Erythroblast (primary cell): ENCODE results near the gene PRRX2.

Experiments used
- DNase-seq, 2 experiments: peaks; one replicate each; lab custom pipeline; 2025; lab: John Stamatoyannopoulos, UW
- GATA1 ChIP-seq: IDR thresholded peaks from 2 replicates; pipeline ENCODE4 v1.6.1; 2011; ENCODE audit warnings: low read depth, mild to moderate bottlenecking, control low read depth, low read length, moderate library complexity
- POLR2A ChIP-seq: IDR thresholded peaks from 2 replicates; pipeline ENCODE4 v1.6.1; 2011; ENCODE audit warnings: mild to moderate bottlenecking, low read length

The PRRX2 gene

GRCh38 chr9:129704807-129705206, 39.4 kb downstream of the PRRX2 start:
- no peak for DNase-seq
- TF ChIP-seq POLR2A, result no peak
- TF ChIP-seq GATA1, result no peak

GRCh38 chr9:129708793-129709192, 43.3 kb downstream of the PRRX2 start:
- no peak for DNase-seq
- TF ChIP-seq GATA1 (no peak), POLR2A (no peak)

- TF ChIP-seq GATA1 (no peak), POLR2A (no peak)
- DNase-seq, result no peak
Measured at GRCh38 chr9:129709438-129710168, 44.2 kb downstream of the PRRX2 start.

GRCh38 chr9:129710169-129710453, 44.7 kb downstream of the PRRX2 start:
- no peak for DNase-seq
- no peak for TF ChIP-seq POLR2A
- TF ChIP-seq GATA1, result no peak

GRCh38 chr9:129712634-129713401, 47.4 kb downstream of the PRRX2 start:
- no peak for DNase-seq
- TF ChIP-seq POLR2A (no peak), GATA1 (no peak)

- DNase-seq, result no peak
- TF ChIP-seq POLR2A (no peak), GATA1 (no peak)
Measured at GRCh38 chr9:129713402-129713679, 47.9 kb downstream of the PRRX2 start.

GRCh38 chr9:129714511-129715061, 49.1 kb downstream of the PRRX2 start:
- DNase-seq, result no peak
- TF ChIP-seq POLR2A, result no peak
- TF ChIP-seq GATA1, result no peak

- TF ChIP-seq GATA1 (no peak), POLR2A (no peak)
- no peak for DNase-seq
Measured at GRCh38 chr9:129716091-129716490, 50.6 kb downstream of the PRRX2 start.

- TF ChIP-seq GATA1 (no peak), POLR2A (no peak)
Measured at GRCh38 chr9:129717991-129718390, 52.5 kb downstream of the PRRX2 start.

GRCh38 chr9:129718647-129719046, 53.2 kb downstream of the PRRX2 start:
- no peak for DNase-seq
- TF ChIP-seq POLR2A (no peak), GATA1 (no peak)

More at GRCh38 chr9:129717991-129718390, 52.5 kb downstream of the PRRX2 start:
- no peak for DNase-seq

- no peak for DNase-seq
- TF ChIP-seq POLR2A, result no peak
- no peak for TF ChIP-seq GATA1
Measured at GRCh38 chr9:129719135-129719534, 53.7 kb downstream of the PRRX2 start.

- DNase-seq, result no peak
- TF ChIP-seq GATA1, result no peak
- no peak for TF ChIP-seq POLR2A
Measured at GRCh38 chr9:129720181-129720864, 54.9 kb downstream of the PRRX2 start.

GRCh38 chr9:129720865-129721545, 55.6 kb downstream of the PRRX2 start:
- no peak for TF ChIP-seq GATA1
- no peak for TF ChIP-seq POLR2A
- DNase-seq, result no peak

- TF ChIP-seq POLR2A, result no peak
- no peak for TF ChIP-seq GATA1
- no peak for DNase-seq
Measured at GRCh38 chr9:129722913-129723312, 57.5 kb downstream of the PRRX2 start.

- no peak for DNase-seq
- TF ChIP-seq POLR2A (no peak), GATA1 (no peak)
Measured at GRCh38 chr9:129724456-129725190, 59.2 kb downstream of the PRRX2 start.
